GM12878 (cell line): Measurements from ENCODE around the gene TMEM140. TPM values are rescaled to one million over a fixed set of nuclear protein-coding genes. Genes with fewer than 3 reads are reported as not detected.

Experiments
- ASH2L ChIP-seq: fragments of 300-600, 200-600 bp; sonication (generic); IDR thresholded peaks from 2 replicates; pipeline ENCODE4 v1.6.1; 2017; ENCODE audit warnings: low read depth, mild to moderate bottlenecking, borderline replicate concordance
- CBX3 ChIP-seq: fragments of 200-600 bp; sonication (generic); IDR thresholded peaks from 2 replicates; pipeline ENCODE4 v1.6.1; 2016; ENCODE audit warnings: low read depth, borderline replicate concordance
- CBX5 ChIP-seq: sonication (generic); IDR thresholded peaks from 2 replicates; pipeline ENCODE4 v1.6.1; 2016; ENCODE audit warnings: low read depth, moderate library complexity, mild to moderate bottlenecking, inconsistent platforms
- HCFC1 ChIP-seq: fragments of 150-350 bp; IDR thresholded peaks from 2 replicates; pipeline ENCODE4 v1.6.1; 2014; ENCODE audit warnings: low read length
- HDGF ChIP-seq: fragments of 450-650 bp; IDR thresholded peaks from 2 replicates; pipeline ENCODE4 v1.6.1; 2016; ENCODE audit warnings: antibody characterized with exemption
- IKZF2 ChIP-seq, 2 experiments: fragments of 450-650 bp; IDR thresholded peaks; 2 replicates each; pipeline ENCODE4 v1.6.1; 2017; ENCODE audit warnings: mild to moderate bottlenecking in 2 of 2, moderate library complexity in 2 of 2
- KLF5 ChIP-seq: fragments of 450-650 bp; IDR thresholded peaks from 2 replicates; pipeline ENCODE4 v1.6.1; 2014; ENCODE audit warnings: mild to moderate bottlenecking; ENCODE audit not compliant: partially characterized antibody
- MEF2A ChIP-seq: IDR thresholded peaks from 2 replicates; pipeline ENCODE4 v1.6.1; 2011; ENCODE audit warnings: low read depth, mild to moderate bottlenecking, low read length, moderate library complexity; ENCODE audit not compliant: insufficient read depth
- MTA2 ChIP-seq: fragments of 450-650 bp; IDR thresholded peaks from 2 replicates; pipeline ENCODE4 v1.6.1; 2016; ENCODE audit warnings: low read depth, mild to moderate bottlenecking, moderate library complexity
- PAX8 ChIP-seq: fragments of 450-650 bp; IDR thresholded peaks from 2 replicates; pipeline ENCODE4 v1.6.1; 2017; ENCODE audit warnings: mild to moderate bottlenecking, moderate library complexity
- POLR2AphosphoS2 ChIP-seq: IDR thresholded peaks from 2 replicates; pipeline ENCODE4 v1.6.1; 2011; ENCODE audit warnings: low read depth, mild to moderate bottlenecking, low read length, improper control_type of control experiment, moderate library complexity
- SIX5 ChIP-seq: IDR thresholded peaks from 2 replicates; pipeline ENCODE4 v1.6.1; 2011; ENCODE audit warnings: mild to moderate bottlenecking, low read depth, low read length, moderate library complexity; ENCODE audit not compliant: severe bottlenecking
- SUPT20H ChIP-seq: IDR thresholded peaks from 2 replicates; pipeline ENCODE4 v1.6.1; 2011; ENCODE audit warnings: low read depth, mild to moderate bottlenecking, low read length, moderate library complexity, borderline replicate concordance; ENCODE audit not compliant: control insufficient read depth
- WRNIP1 ChIP-seq: IDR thresholded peaks from 2 replicates; pipeline ENCODE4 v1.6.1; 2011; ENCODE audit warnings: low read depth, low read length, improper control_type of control experiment, borderline replicate concordance
- ZNF24 ChIP-seq: fragments of 450-650 bp; IDR thresholded peaks from 2 replicates; pipeline ENCODE4 v1.6.1; 2017; ENCODE audit warnings: antibody characterized with exemption, mild to moderate bottlenecking
- polyA plus RNA-seq, 11 experiments: library from polyadenylated mRNA; depleted of rRNA in 4 of 11; unstranded in 6 of 11; stranded (reverse) in 5 of 11; fragments of >200 nt; fragmentation: Nextera tagmentation in 4 of 11; fragmentation: Illumina TruSeq in 1 of 11; extraction: Ambion mirVana in 4 of 11; extraction: Trizol in 1 of 11; gene quantifications; 1 replicate in 1 of 11; 2 replicates in 10 of 11; pipeline versions ENCODE4 v1.2.1 to v1.2.3, GENCODE V29; 2011 to 2016; ENCODE audit warnings: inconsistent platforms in 2 of 11, missing spikeins in 2 of 11, low read depth in 1 of 11
- total RNA-seq, 4 experiments: library from RNA; depleted of rRNA in 3 of 4; stranded (reverse); fragments of >200 nt in 3 of 4; fragmentation: Illumina TruSeq in 1 of 4; extraction: Trizol in 1 of 4; gene quantifications; 2 replicates each; pipeline versions ENCODE4 v1.2.1 to v1.2.3, GENCODE V29; 2013 to 2021
- TF ChIP-seq, protein P1 (sequence below): fragments of 450-650 bp; IDR thresholded peaks from 2 replicates; pipeline ENCODE4 v1.6.1; 2016; ENCODE audit warnings: mild to moderate bottlenecking, moderate library complexity, borderline replicate concordance
- TF ChIP-seq, protein P2 (sequence below): fragments of 450-650 bp; IDR thresholded peaks from 2 replicates; pipeline ENCODE4 v1.6.1; 2017; ENCODE audit warnings: mild to moderate bottlenecking, low read depth, inconsistent platforms; ENCODE audit not compliant: poor library complexity, severe bottlenecking
- TF ChIP-seq, protein P3 (sequence below): fragments of 450-650 bp; conservative IDR thresholded peaks from 2 replicates; pipeline ENCODE4 v1.6.1; 2017; ENCODE audit warnings: mild to moderate bottlenecking, moderate library complexity
- TF ChIP-seq, protein P4 (sequence below): fragments of 450-650 bp; formaldehyde crosslinking; IDR thresholded peaks from 2 replicates; pipeline ENCODE4 v1.4.0; 2020; ENCODE audit warnings: mild to moderate bottlenecking, moderate library complexity

The TMEM140 gene
- total and polyA plus RNA-seq, 10 of the 15 experiments (the other 5 are each of a cell fraction or from before 2014, with no cell fraction given), result 0.85 to 20.7 (median 3.3) TPM

DNA sequence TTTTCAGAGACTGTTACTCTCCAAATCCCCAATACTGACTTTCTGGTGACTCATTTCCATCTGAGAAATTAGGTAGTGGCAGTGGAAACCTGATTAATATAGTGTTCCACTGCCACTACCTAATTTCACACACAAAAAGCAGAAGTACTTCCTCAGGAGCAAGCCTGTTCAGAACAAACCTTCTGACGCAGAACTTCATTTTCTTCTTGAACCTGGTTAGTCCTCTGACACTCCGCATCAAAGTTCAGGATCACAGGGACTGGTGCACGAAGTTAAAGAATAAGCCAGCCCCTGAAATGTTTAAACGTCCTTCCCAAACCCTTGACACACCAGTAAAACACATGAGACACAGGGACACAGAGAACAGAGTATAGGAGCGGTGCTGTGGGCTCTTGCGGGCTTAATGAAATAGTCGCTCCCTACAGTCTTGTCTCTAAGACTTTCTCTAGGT lies 59.1 kb downstream of the TMEM140 start (continued):
- TF ChIP-seq, protein P1, sequence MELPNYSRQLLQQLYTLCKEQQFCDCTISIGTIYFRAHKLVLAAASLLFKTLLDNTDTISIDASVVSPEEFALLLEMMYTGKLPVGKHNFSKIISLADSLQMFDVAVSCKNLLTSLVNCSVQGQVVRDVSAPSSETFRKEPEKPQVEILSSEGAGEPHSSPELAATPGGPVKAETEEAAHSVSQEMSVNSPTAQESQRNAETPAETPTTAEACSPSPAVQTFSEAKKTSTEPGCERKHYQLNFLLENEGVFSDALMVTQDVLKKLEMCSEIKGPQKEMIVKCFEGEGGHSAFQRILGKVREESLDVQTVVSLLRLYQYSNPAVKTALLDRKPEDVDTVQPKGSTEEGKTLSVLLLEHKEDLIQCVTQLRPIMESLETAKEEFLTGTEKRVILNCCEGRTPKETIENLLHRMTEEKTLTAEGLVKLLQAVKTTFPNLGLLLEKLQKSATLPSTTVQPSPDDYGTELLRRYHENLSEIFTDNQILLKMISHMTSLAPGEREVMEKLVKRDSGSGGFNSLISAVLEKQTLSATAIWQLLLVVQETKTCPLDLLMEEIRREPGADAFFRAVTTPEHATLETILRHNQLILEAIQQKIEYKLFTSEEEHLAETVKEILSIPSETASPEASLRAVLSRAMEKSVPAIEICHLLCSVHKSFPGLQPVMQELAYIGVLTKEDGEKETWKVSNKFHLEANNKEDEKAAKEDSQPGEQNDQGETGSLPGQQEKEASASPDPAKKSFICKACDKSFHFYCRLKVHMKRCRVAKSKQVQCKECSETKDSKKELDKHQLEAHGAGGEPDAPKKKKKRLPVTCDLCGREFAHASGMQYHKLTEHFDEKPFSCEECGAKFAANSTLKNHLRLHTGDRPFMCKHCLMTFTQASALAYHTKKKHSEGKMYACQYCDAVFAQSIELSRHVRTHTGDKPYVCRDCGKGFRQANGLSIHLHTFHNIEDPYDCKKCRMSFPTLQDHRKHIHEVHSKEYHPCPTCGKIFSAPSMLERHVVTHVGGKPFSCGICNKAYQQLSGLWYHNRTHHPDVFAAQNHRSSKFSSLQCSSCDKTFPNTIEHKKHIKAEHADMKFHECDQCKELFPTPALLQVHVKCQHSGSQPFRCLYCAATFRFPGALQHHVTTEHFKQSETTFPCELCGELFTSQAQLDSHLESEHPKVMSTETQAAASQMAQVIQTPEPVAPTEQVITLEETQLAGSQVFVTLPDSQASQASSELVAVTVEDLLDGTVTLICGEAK, result no peak; the same call in 1 of the 2 replicates
- TF ChIP-seq MTA2, result peak; percentile 94
- TF ChIP-seq CBX3, result no peak
- no peak for TF ChIP-seq PAX8
- TF ChIP-seq, protein P2, sequence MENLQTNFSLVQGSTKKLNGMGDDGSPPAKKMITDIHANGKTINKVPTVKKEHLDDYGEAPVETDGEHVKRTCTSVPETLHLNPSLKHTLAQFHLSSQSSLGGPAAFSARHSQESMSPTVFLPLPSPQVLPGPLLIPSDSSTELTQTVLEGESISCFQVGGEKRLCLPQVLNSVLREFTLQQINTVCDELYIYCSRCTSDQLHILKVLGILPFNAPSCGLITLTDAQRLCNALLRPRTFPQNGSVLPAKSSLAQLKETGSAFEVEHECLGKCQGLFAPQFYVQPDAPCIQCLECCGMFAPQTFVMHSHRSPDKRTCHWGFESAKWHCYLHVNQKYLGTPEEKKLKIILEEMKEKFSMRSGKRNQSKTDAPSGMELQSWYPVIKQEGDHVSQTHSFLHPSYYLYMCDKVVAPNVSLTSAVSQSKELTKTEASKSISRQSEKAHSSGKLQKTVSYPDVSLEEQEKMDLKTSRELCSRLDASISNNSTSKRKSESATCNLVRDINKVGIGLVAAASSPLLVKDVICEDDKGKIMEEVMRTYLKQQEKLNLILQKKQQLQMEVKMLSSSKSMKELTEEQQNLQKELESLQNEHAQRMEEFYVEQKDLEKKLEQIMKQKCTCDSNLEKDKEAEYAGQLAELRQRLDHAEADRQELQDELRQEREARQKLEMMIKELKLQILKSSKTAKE, result peak; percentile 65
- peak; percentile 89 to 92 for TF ChIP-seq IKZF2 (IDR thresholded peaks at IDR 0.05)
- TF ChIP-seq ASH2L, result no peak
- TF ChIP-seq CBX5, result peak; percentile 59; the same call in 1 of the 2 replicates
- TF ChIP-seq KLF5, result no peak
- no peak for TF ChIP-seq SIX5
- TF ChIP-seq MEF2A, result 0 out of 2 replicates have a peak, but pooled peaks have one; percentile 6
- TF ChIP-seq, protein P3, sequence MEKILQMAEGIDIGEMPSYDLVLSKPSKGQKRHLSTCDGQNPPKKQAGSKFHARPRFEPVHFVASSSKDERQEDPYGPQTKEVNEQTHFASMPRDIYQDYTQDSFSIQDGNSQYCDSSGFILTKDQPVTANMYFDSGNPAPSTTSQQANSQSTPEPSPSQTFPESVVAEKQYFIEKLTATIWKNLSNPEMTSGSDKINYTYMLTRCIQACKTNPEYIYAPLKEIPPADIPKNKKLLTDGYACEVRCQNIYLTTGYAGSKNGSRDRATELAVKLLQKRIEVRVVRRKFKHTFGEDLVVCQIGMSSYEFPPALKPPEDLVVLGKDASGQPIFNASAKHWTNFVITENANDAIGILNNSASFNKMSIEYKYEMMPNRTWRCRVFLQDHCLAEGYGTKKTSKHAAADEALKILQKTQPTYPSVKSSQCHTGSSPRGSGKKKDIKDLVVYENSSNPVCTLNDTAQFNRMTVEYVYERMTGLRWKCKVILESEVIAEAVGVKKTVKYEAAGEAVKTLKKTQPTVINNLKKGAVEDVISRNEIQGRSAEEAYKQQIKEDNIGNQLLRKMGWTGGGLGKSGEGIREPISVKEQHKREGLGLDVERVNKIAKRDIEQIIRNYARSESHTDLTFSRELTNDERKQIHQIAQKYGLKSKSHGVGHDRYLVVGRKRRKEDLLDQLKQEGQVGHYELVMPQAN, result no peak
- TF ChIP-seq POLR2AphosphoS2, result no peak
- no peak for TF ChIP-seq WRNIP1
- TF ChIP-seq ZNF24, result peak; percentile 63
- no peak for TF ChIP-seq SUPT20H
- TF ChIP-seq HDGF, result no peak
- no peak for TF ChIP-seq HCFC1
- TF ChIP-seq, protein P4, sequence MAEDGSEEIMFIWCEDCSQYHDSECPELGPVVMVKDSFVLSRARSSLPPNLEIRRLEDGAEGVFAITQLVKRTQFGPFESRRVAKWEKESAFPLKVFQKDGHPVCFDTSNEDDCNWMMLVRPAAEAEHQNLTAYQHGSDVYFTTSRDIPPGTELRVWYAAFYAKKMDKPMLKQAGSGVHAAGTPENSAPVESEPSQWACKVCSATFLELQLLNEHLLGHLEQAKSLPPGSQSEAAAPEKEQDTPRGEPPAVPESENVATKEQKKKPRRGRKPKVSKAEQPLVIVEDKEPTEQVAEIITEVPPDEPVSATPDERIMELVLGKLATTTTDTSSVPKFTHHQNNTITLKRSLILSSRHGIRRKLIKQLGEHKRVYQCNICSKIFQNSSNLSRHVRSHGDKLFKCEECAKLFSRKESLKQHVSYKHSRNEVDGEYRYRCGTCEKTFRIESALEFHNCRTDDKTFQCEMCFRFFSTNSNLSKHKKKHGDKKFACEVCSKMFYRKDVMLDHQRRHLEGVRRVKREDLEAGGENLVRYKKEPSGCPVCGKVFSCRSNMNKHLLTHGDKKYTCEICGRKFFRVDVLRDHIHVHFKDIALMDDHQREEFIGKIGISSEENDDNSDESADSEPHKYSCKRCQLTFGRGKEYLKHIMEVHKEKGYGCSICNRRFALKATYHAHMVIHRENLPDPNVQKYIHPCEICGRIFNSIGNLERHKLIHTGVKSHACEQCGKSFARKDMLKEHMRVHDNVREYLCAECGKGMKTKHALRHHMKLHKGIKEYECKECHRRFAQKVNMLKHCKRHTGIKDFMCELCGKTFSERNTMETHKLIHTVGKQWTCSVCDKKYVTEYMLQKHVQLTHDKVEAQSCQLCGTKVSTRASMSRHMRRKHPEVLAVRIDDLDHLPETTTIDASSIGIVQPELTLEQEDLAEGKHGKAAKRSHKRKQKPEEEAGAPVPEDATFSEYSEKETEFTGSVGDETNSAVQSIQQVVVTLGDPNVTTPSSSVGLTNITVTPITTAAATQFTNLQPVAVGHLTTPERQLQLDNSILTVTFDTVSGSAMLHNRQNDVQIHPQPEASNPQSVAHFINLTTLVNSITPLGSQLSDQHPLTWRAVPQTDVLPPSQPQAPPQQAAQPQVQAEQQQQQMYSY, result no peak
